ENCODE data around the gene RAB38. TPM values are rescaled to one million over a fixed set of nuclear protein-coding genes. Genes with fewer than 3 reads are reported as not detected.

Gene RAB38
- total RNA-seq, 3 donors from 2014 or later: 1.6 to 14.8 (median 5.2) TPM

DNA sequence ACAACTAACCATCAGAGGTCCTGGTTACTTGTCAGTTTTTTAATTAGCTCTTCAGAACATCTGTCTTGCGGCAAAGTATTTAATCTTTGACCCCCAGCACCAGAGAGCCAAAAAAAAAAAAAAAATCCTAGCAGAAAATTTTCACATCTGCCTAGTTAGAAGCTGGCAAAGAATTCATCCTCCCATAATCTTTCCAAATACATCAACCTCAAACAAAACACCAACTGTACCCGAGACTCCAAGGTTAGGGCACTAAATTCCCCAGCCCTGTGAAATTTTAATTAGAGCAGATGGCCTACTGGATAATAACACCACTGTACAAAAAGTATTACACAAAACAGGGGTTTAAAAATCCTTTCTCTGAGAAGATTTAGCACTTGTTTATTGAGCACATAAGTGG, 55.7 kb downstream of the RAB38 start:
- Histone ChIP-seq H3K4me3 (no peak overlapping the region), H3K36me3 (no peaks in the 10 kb centered on the region), H3K9me3 (no peaks in the 10 kb centered on the region), H3K27ac (no peak overlapping the region), H3K4me1 (no peaks in the 10 kb centered on the region), H3K27me3 (no peaks in the 10 kb centered on the region)
- no peak for DNase-seq (ENCODE audit: low spot score in 2 of 2)
- intact Hi-C loops (cut with DNase I; ENCODE audit: low total_unique reads): no loop called here
- TF ChIP-seq, protein P1, sequence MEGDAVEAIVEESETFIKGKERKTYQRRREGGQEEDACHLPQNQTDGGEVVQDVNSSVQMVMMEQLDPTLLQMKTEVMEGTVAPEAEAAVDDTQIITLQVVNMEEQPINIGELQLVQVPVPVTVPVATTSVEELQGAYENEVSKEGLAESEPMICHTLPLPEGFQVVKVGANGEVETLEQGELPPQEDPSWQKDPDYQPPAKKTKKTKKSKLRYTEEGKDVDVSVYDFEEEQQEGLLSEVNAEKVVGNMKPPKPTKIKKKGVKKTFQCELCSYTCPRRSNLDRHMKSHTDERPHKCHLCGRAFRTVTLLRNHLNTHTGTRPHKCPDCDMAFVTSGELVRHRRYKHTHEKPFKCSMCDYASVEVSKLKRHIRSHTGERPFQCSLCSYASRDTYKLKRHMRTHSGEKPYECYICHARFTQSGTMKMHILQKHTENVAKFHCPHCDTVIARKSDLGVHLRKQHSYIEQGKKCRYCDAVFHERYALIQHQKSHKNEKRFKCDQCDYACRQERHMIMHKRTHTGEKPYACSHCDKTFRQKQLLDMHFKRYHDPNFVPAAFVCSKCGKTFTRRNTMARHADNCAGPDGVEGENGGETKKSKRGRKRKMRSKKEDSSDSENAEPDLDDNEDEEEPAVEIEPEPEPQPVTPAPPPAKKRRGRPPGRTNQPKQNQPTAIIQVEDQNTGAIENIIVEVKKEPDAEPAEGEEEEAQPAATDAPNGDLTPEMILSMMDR (IDR thresholded peaks at IDR 0.05): no peak
- TF ChIP-seq POLR2A (IDR thresholded peaks at IDR 0.05) (no peak), POLR2AphosphoS5 (IDR thresholded peaks at IDR 0.05) (no peak)

DNA sequence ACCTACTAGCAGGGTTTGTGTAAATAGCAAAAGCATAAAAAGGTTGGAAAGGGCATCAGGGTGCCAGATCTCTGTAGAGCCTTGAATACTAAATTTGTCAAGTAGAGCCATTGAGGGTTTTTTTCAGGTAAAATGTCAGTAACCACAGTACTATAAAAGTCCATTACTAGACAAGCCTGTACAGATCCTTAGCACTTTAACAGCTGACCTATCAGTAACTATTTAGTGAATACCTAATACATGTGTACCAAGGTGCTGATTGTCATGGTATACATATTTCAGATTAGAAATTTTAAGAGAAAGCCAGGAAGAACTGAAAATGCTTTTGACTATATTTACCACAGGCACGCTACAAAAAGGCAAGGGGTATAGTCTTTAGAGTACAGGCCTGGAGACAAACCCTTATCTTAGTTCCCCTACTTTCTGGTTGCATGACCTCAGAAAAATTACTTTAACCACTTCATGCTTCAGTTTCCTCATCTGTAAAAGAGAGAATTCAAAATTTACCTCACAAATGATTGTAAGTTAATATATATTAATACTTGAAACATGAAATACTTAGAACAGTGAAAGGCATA, 57.9 kb downstream of the RAB38 start:
- Histone ChIP-seq H3K4me3 (no peak overlapping the region), H3K4me1 (no peaks in the 10 kb centered on the region), H3K27ac (no peak overlapping the region), H3K9me3 (no peaks in the 10 kb centered on the region), H3K36me3 (no peaks in the 10 kb centered on the region), H3K27me3 (no peaks in the 10 kb centered on the region)
- no peak for DNase-seq (ENCODE audit: low spot score in 2 of 2)
- intact Hi-C loops (cut with DNase I; ENCODE audit: low total_unique reads): no loop called here
- TF ChIP-seq POLR2A (IDR thresholded peaks at IDR 0.05) (no peak), POLR2AphosphoS5 (IDR thresholded peaks at IDR 0.05) (no peak)

DNA sequence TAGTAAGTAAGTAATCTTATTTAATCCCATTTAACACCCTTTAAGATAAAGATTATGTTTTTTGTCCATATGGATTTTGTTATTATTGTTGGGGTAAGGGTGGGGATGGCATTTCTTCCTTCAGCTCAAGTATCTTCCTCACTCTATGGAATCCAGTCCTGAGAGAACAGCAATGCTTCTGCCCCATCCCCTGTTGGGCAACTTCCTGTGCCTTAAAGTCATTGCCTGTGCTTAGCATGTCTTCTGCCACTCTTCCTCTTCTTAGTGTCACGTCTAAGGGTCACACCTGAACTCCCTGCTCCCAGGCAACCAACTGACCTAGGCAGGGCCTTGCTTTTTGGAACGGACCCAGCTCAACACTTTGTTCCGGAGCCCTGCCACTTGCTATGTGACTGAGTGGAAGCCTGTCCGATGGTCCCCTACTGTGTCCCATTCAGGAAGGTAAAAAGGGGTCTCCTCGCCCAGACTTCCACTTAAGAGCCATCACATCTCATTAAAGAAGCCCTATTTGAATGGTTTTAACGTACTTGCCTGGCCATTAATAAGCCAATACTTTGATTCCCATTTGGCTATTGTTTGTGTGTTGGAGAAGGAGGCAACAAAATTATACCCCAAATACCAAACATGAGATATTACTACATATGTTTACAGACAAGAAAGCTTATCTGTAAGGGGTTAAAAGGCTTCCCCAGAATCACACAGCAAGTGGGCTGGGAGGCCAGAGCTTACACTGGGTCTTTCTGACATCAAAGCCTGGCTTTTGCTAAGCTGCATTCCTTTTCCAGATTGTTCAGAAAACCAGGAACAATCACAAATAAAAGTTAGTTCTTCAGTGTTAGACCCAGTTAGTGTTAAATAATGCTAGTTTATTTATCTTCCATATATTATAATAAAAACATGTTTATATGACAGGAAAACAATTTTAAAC, 59.2 kb downstream of the RAB38 start:
- Histone ChIP-seq H3K36me3 (no peaks in the 10 kb centered on the region), H3K27me3 (no peaks in the 10 kb centered on the region), H3K27ac (no peak overlapping the region), H3K4me1 (no peaks in the 10 kb centered on the region), H3K4me3 (no peak overlapping the region), H3K9me3 (no peaks in the 10 kb centered on the region)
- no peak for DNase-seq (ENCODE audit: low spot score in 2 of 2)
- TF ChIP-seq, protein P1 (IDR thresholded peaks at IDR 0.05): no peak
- TF ChIP-seq POLR2AphosphoS5 (IDR thresholded peaks at IDR 0.05) (no peak), POLR2A (IDR thresholded peaks at IDR 0.05) (no peak)
- intact Hi-C loops (cut with DNase I; ENCODE audit: low total_unique reads): no loop called here

DNA sequence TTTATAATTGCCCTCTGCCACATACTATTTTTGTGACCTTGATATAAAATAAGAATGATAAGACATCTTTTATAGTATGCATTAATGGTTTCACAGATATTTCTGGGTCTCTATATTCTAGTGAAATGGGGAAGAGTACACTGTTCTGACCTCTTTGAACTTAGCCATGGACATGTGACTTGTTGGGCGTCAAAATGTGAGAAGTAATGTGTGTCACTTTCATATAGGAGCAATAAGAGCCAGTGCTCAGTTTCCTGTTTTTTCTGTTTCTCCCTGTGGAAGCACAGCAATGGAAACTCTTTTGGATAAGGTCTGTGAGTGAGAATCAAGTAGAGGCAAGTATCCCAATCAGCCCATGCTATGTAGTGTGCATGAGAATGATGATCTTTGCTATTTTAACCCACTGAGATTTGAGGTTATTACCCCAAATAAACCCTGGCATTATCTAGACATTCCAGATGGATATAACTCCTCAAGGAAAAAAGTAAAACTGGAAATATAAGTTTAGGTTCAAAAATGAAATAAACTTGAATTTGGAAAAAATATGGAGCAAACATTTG, 60.7 kb downstream of the RAB38 start:
- no peaks in the 10 kb centered on the region for H3K4me1 ChIP-seq
- intact Hi-C loops (cut with DNase I; ENCODE audit: low total_unique reads): no loop called here
- DNase-seq (ENCODE audit: low spot score in 2 of 2): no peak
- no peaks in the 10 kb centered on the region for H3K36me3 ChIP-seq
- no peaks in the 10 kb centered on the region for H3K9me3 ChIP-seq
- H3K4me3 ChIP-seq: no peak overlapping the region
- H3K27me3 ChIP-seq: no peaks in the 10 kb centered on the region
- H3K27ac ChIP-seq: no peak overlapping the region
- TF ChIP-seq, protein P1 (IDR thresholded peaks at IDR 0.05): no peak
- TF ChIP-seq POLR2AphosphoS5 (IDR thresholded peaks at IDR 0.05) (no peak), POLR2A (IDR thresholded peaks at IDR 0.05) (no peak)

DNA sequence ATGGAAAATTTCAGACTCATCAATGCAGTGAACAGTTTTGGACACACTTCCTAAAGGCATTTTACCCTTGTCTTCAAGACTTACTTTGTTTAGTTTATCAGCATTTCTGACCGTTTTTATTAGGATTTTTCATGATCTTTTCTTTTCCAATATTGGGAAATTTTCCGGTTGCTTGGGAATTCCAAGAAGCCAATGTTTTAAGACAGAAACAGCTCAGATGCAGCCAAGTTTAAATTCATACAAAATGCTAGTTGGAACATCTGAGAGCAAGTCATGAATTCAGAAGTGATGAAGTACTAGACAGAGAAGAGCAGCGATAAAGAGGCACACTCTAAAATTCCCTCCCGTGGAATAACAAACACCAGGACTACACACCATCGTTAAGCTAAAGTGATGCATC, 68.6 kb downstream of the RAB38 start:
- TF ChIP-seq POLR2A (IDR thresholded peaks at IDR 0.05) (no peak), POLR2AphosphoS5 (IDR thresholded peaks at IDR 0.05) (no peak)
- TF ChIP-seq, protein P1 (IDR thresholded peaks at IDR 0.05): no peak
- no peaks in the 10 kb centered on the region for H3K4me1 ChIP-seq
- peaks cover 0 to 4% of the 10 kb centered on the region in 2 donors for H3K9me3 ChIP-seq
- H3K27ac ChIP-seq: no peak overlapping the region
- no peak for DNase-seq (ENCODE audit: low spot score in 2 of 2)
- no peaks in the 10 kb centered on the region for H3K27me3 ChIP-seq
- intact Hi-C loops (cut with DNase I; ENCODE audit: low total_unique reads): no loop called here
- H3K4me3 ChIP-seq: no peak overlapping the region
- no peaks in the 10 kb centered on the region for H3K36me3 ChIP-seq

All from breast epithelium (tissue), 4 donors.